Prostate gland (tissue), 2 donors: Measurements from ENCODE around the gene PRR19. TPM values are rescaled to one million over a fixed set of nuclear protein-coding genes. Genes with fewer than 3 reads are reported as not detected.

Experiments
- DNase-seq: peaks from one replicate; pipeline ENCODE4 v3.0.0-alpha.2; 2019; ENCODE audit warnings: low spot score
- H3K27ac ChIP-seq, 2 donors: fragments of 200-600 bp; sonication (generic); 2 replicates each; pipeline ENCODE4 v1.5.1; 2017 to 2019
- H3K27me3 ChIP-seq: fragments of 200-600 bp; sonication (generic); replicated peaks from 2 replicates; pipeline ENCODE4 v1.5.1; 2019; ENCODE audit not compliant: insufficient read depth
- H3K36me3 ChIP-seq, 2 donors: fragments of 200-600 bp; sonication (generic); 1 replicate in 1 of 2; 2 replicates in 1 of 2; pipeline versions ENCODE4 v1.5.1 to v1.8.1; 2017 to 2019
- H3K4me1 ChIP-seq: fragments of 200-600 bp; sonication (generic); replicated peaks from 2 replicates; pipeline ENCODE4 v1.5.1; 2019
- H3K4me3 ChIP-seq, 2 donors: fragments of 200-600 bp; sonication (generic); 2 replicates each; pipeline ENCODE4 v1.5.1; 2017 to 2019
- H3K9me3 ChIP-seq: fragments of 200-600 bp; sonication (generic); 2 replicates; pipeline ENCODE4 v1.5.1; 2017
- POLR2A ChIP-seq: fragments of 450-650 bp; IDR thresholded peaks from one replicate; pipeline ENCODE4 v1.6.1; 2016; ENCODE audit warnings: antibody characterized with exemption, mild to moderate bottlenecking
- POLR2AphosphoS5 ChIP-seq: sonication (generic); formaldehyde crosslinking; IDR thresholded peaks from one replicate; pipeline ENCODE4 v1.6.1; 2017; ENCODE audit warnings: antibody characterized with exemption
- WGBS: methylation state at CpG from one replicate; pipeline ENCODE4 v1.1.5; 2018; 5-methylcytosine and 5-hydroxymethylcytosine counted together
- intact Hi-C: fragments of 100-400 bp; cut with DNase I; formaldehyde crosslinking; loops from one replicate; pipeline ENCODE4 v1.14.2; 2022
- total RNA-seq, 2 donors: library from RNA; depleted of rRNA; stranded (reverse); fragments of >200 nt; gene quantifications; one replicate each; pipeline ENCODE4 v1.1.0, GENCODE V29; 2016
- TF ChIP-seq, protein P1 (sequence below), 4 experiments: fragments of 200-600 bp in 2 of 4; fragments of 450-650 bp in 2 of 4; sonication (generic) in 2 of 4; IDR thresholded peaks; 1 replicate in 3 of 4; 2 replicates in 1 of 4; pipeline ENCODE4 v1.5.1; 2016 to 2019; ENCODE audit warnings: antibody characterized with exemption in 4 of 4, mild to moderate bottlenecking in 2 of 4, moderate library complexity in 2 of 4

PRR19 gene
- total RNA-seq, 2 donors from 2014 or later = 0.32 to 8.4 TPM

- no peaks in the 10 kb centered on the region for H3K36me3 ChIP-seq
- H3K27me3 ChIP-seq = no peaks in the 10 kb centered on the region
- no peaks in the 10 kb centered on the region for H3K9me3 ChIP-seq
- peaks cover 3% of the 10 kb centered on the region for H3K4me1 ChIP-seq
- no peak for DNase-seq
- WGBS = 65% methylated on average over 5 of the region's 5 CpGs
- intact Hi-C loops = no loop called here
- no peak for TF ChIP-seq POLR2AphosphoS5
- TF ChIP-seq, protein P1, sequence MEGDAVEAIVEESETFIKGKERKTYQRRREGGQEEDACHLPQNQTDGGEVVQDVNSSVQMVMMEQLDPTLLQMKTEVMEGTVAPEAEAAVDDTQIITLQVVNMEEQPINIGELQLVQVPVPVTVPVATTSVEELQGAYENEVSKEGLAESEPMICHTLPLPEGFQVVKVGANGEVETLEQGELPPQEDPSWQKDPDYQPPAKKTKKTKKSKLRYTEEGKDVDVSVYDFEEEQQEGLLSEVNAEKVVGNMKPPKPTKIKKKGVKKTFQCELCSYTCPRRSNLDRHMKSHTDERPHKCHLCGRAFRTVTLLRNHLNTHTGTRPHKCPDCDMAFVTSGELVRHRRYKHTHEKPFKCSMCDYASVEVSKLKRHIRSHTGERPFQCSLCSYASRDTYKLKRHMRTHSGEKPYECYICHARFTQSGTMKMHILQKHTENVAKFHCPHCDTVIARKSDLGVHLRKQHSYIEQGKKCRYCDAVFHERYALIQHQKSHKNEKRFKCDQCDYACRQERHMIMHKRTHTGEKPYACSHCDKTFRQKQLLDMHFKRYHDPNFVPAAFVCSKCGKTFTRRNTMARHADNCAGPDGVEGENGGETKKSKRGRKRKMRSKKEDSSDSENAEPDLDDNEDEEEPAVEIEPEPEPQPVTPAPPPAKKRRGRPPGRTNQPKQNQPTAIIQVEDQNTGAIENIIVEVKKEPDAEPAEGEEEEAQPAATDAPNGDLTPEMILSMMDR (IDR thresholded peaks at IDR 0.05) = no peak
- no peak overlapping the region for H3K4me3 ChIP-seq
- H3K27ac ChIP-seq = no peak overlapping the region
These were observed 13.1 kb downstream of the PRR19 start for GRCh38 chr19:42315024-42315423.

DNA sequence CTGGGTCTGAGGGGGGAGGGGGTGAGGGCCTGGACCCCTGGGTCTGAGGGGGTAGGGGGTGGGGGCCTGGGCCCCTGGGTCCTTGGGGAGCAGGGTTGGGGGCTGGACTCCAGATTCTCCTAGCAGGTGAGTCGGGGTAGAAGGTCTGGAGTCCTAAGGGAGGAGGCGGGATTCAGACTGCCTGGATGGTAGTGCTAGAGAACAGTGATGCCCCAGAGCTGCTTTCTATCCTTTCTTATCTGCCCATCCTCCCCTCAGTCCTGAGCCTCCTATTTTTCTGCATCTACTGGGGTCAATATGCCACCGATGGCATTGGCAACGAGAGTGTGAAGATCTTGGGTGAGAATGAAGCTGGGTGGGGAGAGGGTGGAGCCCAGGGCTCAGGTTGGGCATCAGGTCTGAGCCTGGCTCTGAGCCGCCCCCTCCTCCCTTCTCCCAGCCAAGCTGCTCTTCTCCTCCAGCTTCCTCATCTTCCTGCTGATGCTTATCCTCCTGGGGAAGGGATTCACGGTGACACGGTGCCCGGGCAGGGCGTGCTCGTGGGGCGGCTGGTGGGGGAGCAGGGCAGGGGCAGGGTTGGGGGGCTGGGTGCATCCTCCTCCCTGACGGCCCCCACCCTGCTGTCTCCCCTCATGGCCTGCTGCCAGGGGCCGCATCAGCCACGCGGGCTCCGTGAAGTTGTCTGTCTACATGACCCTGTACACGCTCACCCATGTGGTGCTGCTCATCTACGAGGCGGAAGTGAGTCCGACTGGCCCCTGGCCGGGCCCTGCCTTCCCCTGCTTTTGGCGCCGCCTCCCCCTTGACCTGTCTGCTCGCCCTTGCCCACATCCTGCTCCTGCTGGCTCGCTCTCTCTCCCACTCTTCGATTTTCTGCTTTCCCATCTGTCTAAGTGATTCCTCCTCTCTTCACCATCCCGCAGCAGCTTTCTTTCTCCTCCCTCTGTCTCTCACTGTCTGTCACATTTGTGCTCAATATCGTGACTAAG lies 14.6 kb downstream of the PRR19 start:
- Histone ChIP-seq H3K27me3 (no peaks in the 10 kb centered on the region), H3K36me3 (no peaks in the 10 kb centered on the region), H3K9me3 (no peaks in the 10 kb centered on the region), H3K4me3 (no peak overlapping the region), H3K27ac (no peak overlapping the region), H3K4me1 (peaks cover 3% of the 10 kb centered on the region)
- WGBS = 36% methylated on average over 28 of the region's 28 CpGs
- DNase-seq = no peak
- no peak for TF ChIP-seq POLR2AphosphoS5
- TF ChIP-seq POLR2A = no peak
- TF ChIP-seq, protein P1 (IDR thresholded peaks at IDR 0.05) = no peak
- intact Hi-C loops = no loop called here

DNA sequence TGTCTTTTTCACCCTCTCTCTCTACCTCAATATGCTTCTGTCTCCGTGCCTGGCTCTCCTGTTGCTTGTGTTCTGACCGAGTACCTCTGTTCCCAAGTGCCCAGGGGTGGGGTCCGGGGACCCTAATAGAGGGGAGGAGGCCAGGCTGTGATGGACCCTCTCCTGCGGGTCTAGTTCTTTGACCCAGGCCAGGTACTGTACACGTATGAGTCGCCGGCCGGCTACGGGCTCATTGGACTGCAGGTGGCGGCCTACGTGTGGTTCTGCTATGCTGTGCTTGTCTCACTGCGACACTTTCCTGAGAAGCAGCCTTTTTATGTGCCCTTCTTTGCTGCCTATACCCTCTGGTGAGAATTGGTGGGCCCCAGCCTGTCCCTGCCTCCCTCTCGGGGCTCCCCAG lies 15.6 kb downstream of the PRR19 start:
- WGBS = 80% methylated on average over 13 of the region's 13 CpGs
- intact Hi-C loops = no loop called here
- TF ChIP-seq, protein P1 (IDR thresholded peaks at IDR 0.05) = no peak
- no peak for TF ChIP-seq POLR2A
- no peak for TF ChIP-seq POLR2AphosphoS5
- Histone ChIP-seq H3K4me3 (no peak overlapping the region), H3K4me1 (peaks cover 3% of the 10 kb centered on the region), H3K36me3 (no peaks in the 10 kb centered on the region), H3K27ac (no peak overlapping the region), H3K27me3 (no peaks in the 10 kb centered on the region), H3K9me3 (no peaks in the 10 kb centered on the region)
- DNase-seq = no peak

DNA sequence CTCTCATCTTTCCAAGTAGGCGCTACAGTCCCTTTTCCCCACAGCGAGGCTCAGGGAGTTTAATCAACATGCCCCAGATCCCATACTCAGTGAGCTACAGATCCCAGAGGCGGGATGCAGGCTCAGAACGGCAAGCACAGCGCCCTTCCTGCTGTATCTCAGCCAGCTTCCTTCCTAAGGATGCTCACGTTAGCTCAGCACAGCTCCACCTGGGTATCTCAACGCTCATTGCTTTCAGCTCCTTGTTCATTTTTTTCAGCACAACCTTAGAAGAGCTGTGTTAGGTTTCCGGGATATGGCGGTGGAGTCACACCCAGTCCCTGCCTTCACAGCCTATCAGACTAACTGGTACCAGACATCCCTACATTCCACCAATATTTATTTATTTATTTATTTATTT lies 20.4 kb downstream of the PRR19 start:
- peaks cover 12% of the 10 kb centered on the region for H3K4me1 ChIP-seq
- WGBS = 72% methylated on average over 9 of the region's 9 CpGs
- intact Hi-C loops = no loop called here

More for the DNA sequence above, 20.4 kb downstream of the PRR19 start:
- Histone ChIP-seq H3K27ac (no peak overlapping the region), H3K27me3 (peaks cover 5% of the 10 kb centered on the region), H3K4me3 (no peak overlapping the region), H3K36me3 (no peaks in the 10 kb centered on the region), H3K9me3 (no peaks in the 10 kb centered on the region)
- DNase-seq = no peak
- TF ChIP-seq, protein P1 (IDR thresholded peaks at IDR 0.05) = no peak
- no peak for TF ChIP-seq POLR2AphosphoS5
